Naive B cell (primary cell): ENCODE results near the gene CPSF7. TPM values are rescaled to one million over a fixed set of nuclear protein-coding genes. Genes with fewer than 3 reads are reported as not detected.
"Not testable (repeated sequence)": the region's sequence is repeated elsewhere in the genome, so short reads cannot be mapped to it uniquely, and the experiment has no call there.

Experiments
- ATAC-seq, 2 donors: fragments of 150-1000 bp; cut with Tn5 transposase; 2 replicates each; pipeline ENCODE4 v1.10.0; 2021; ENCODE audit warnings: low read depth in 2 of 2, mild to moderate bottlenecking in 2 of 2, moderate library complexity in 2 of 2
- DNase-seq: peaks from one replicate; pipeline ENCODE4 v3.0.0; 2022
- H3K27ac Mint-ChIP-seq, 6 donors: one replicate each; pipeline ENCODE4 v1.8.0; 2020 to 2022; ENCODE audit warnings: mild to moderate bottlenecking in 6 of 6, mixed read lengths in 6 of 6, moderate library complexity in 5 of 6, inconsistent platforms in 2 of 6
- H3K27me3 Mint-ChIP-seq, 3 donors: one replicate each; pipeline ENCODE4 v1.8.0; 2021 to 2022; ENCODE audit warnings: mixed read lengths in 3 of 3, mild to moderate bottlenecking in 1 of 3
- H3K36me3 Mint-ChIP-seq, 2 donors: one replicate each; pipeline ENCODE4 v1.8.0; 2020 to 2022; ENCODE audit warnings: mixed read lengths in 2 of 2, inconsistent platforms in 1 of 2, mild to moderate bottlenecking in 1 of 2
- H3K4me1 Mint-ChIP-seq, 3 donors: one replicate each; pipeline ENCODE4 v1.8.0; 2020 to 2022; ENCODE audit warnings: mixed read lengths in 3 of 3, inconsistent platforms in 1 of 3, mild to moderate bottlenecking in 1 of 3, moderate library complexity in 1 of 3
- H3K4me3 Mint-ChIP-seq, 8 donors: one replicate each; pipeline ENCODE4 v1.8.0; 2020 to 2022; ENCODE audit warnings: mild to moderate bottlenecking in 8 of 8, mixed read lengths in 8 of 8, moderate library complexity in 8 of 8, inconsistent platforms in 2 of 8
- H3K9me3 Mint-ChIP-seq, 7 donors: one replicate each; pipeline ENCODE4 v1.8.0; 2020 to 2022; ENCODE audit warnings: mixed read lengths in 7 of 7, mild to moderate bottlenecking in 5 of 7, inconsistent platforms in 2 of 7, moderate library complexity in 1 of 7
- polyA plus RNA-seq, 6 donors: library from polyadenylated mRNA; unstranded; fragments of 300-500 nt; fragmentation: Illumina TruSeq; gene quantifications; one replicate each; pipeline ENCODE4 v1.2.3, GENCODE V29; 2021; ENCODE audit warnings: low read depth in 6 of 6

The CPSF7 gene
- polyA plus RNA-seq = 10 to 100 TPM; 26.3 to 43.8 (median 36.6) TPM

- peaks cover 29 to 70% (median 45%) of the 10 kb centered on the region in 3 donors for H3K4me1 Mint-ChIP-seq
- H3K27me3 Mint-ChIP-seq = no peaks in the 10 kb centered on the region
- H3K36me3 Mint-ChIP-seq = peaks cover 0 to 10% of the 10 kb centered on the region in 2 donors
- H3K4me3 Mint-ChIP-seq = peak within 1 kb of the TSS; percentile 93 to 99 (median 98)
- peak within 1 kb of the TSS; percentile 99 to 100 (median 100) for H3K27ac Mint-ChIP-seq
- DNase-seq (peak; percentile 99), ATAC-seq (peak; percentile 85 to 87)
- no peaks in the 10 kb centered on the region for H3K9me3 Mint-ChIP-seq
These were observed at the start of gene CPSF7, which contains the start of gene SDHAF2 for GRCh38 chr11:61429691-61430582. Gene CPSF7 (minus strand): TSS chr11:61429975. CDS start chr11:61429235, 740 bp downstream. Gene SDHAF2 (plus strand): TSS chr11:61430124. CDS start chr11:61430147, 23 bp downstream.

- Mint-ChIP-seq H3K36me3 (peaks cover 6 to 9% of the 10 kb centered on the region in 2 donors), H3K9me3 (no peaks in the 10 kb centered on the region), H3K27me3 (peaks cover 0 to 29% (median 15%) of the 10 kb centered on the region in 3 donors), H3K27ac (no peak overlapping the region), H3K4me1 (peaks cover 5 to 7% (median 7%) of the 10 kb centered on the region in 3 donors), H3K4me3 (peak overlapping the region in 1 of 8 donors; percentile 45)
- DNase-seq = peak; percentile 44
- no peak for ATAC-seq
These were observed 48.0 kb upstream of the CPSF7 start for GRCh38 chr11:61477727-61478148.

- Mint-ChIP-seq H3K36me3 (peaks cover 6 to 9% of the 10 kb centered on the region in 2 donors), H3K4me1 (peaks cover 5 to 7% (median 7%) of the 10 kb centered on the region in 3 donors)
These were observed 47.4 kb upstream of the CPSF7 start for GRCh38 chr11:61477126-61477525.

GRCh38 chr11:61476371-61476770, 46.6 kb upstream of the CPSF7 start:
- ATAC-seq (no peak), DNase-seq (no peak)
- H3K4me3 Mint-ChIP-seq = no peak overlapping the region
- H3K9me3 Mint-ChIP-seq = no peaks in the 10 kb centered on the region
- peaks cover 0 to 16% (median 10%) of the 10 kb centered on the region in 3 donors for H3K27me3 Mint-ChIP-seq
- H3K27ac Mint-ChIP-seq = peak overlapping the region in 1 of 6 donors; percentile 21
- peaks cover 5 to 7% (median 7%) of the 10 kb centered on the region in 3 donors for H3K4me1 Mint-ChIP-seq
- H3K36me3 Mint-ChIP-seq = peaks cover 6 to 9% of the 10 kb centered on the region in 2 donors

More at GRCh38 chr11:61477126-61477525, 47.4 kb upstream of the CPSF7 start:
- no peaks in the 10 kb centered on the region for H3K9me3 Mint-ChIP-seq
- no peak overlapping the region for H3K4me3 Mint-ChIP-seq
- DNase-seq = no peak
- no peak overlapping the region for H3K27ac Mint-ChIP-seq
- H3K27me3 Mint-ChIP-seq = peaks cover 0 to 24% (median 15%) of the 10 kb centered on the region in 3 donors
- ATAC-seq = no peak

GRCh38 chr11:61475433-61475832, 45.7 kb upstream of the CPSF7 start:
- Mint-ChIP-seq H3K4me3 (no peak overlapping the region), H3K27me3 (peaks cover 0 to 7% (median 3%) of the 10 kb centered on the region in 3 donors), H3K27ac (no peak overlapping the region), H3K4me1 (peaks cover 5 to 7% (median 5%) of the 10 kb centered on the region in 3 donors), H3K9me3 (no peaks in the 10 kb centered on the region), H3K36me3 (peaks cover 12 to 15% of the 10 kb centered on the region in 2 donors)
- ATAC-seq (no peak), DNase-seq (no peak)

GRCh38 chr11:61474013-61474643, 44.4 kb upstream of the CPSF7 start:
- H3K4me1 Mint-ChIP-seq = peaks cover 4 to 7% (median 5%) of the 10 kb centered on the region in 3 donors
- H3K27me3 Mint-ChIP-seq = peaks cover 0 to 6% (median 0%) of the 10 kb centered on the region in 3 donors
- H3K27ac Mint-ChIP-seq = peak overlapping the region in 3 of 6 donors; percentile 35 to 59 (median 52)
- DNase-seq (no peak), ATAC-seq (no peak)
- no peak overlapping the region for H3K4me3 Mint-ChIP-seq
- peaks cover 12 to 15% of the 10 kb centered on the region in 2 donors for H3K36me3 Mint-ChIP-seq
- no peaks in the 10 kb centered on the region for H3K9me3 Mint-ChIP-seq

- no peaks in the 10 kb centered on the region for H3K9me3 Mint-ChIP-seq
- H3K36me3 Mint-ChIP-seq = peaks cover 12 to 15% of the 10 kb centered on the region in 2 donors
- peaks cover 4 to 7% (median 5%) of the 10 kb centered on the region in 3 donors for H3K4me1 Mint-ChIP-seq
- peaks cover 0 to 6% (median 0%) of the 10 kb centered on the region in 3 donors for H3K27me3 Mint-ChIP-seq
- peak overlapping the region in 2 of 6 donors; percentile 35 to 52 for H3K27ac Mint-ChIP-seq
- DNase-seq (no peak), ATAC-seq (no peak)
- H3K4me3 Mint-ChIP-seq = no peak overlapping the region
These were observed 43.7 kb upstream of the CPSF7 start for GRCh38 chr11:61473370-61474012.

GRCh38 chr11:61472868-61473267, 43.1 kb upstream of the CPSF7 start:
- DNase-seq (no peak), ATAC-seq (no peak)
- peaks cover under 1 to 6% (median 3%) of the 10 kb centered on the region in 3 donors for H3K4me1 Mint-ChIP-seq
- H3K27ac Mint-ChIP-seq = peak overlapping the region in 1 of 6 donors; percentile 52
- peaks cover 12 to 17% of the 10 kb centered on the region in 2 donors for H3K36me3 Mint-ChIP-seq
- peaks cover 0 to under 1% (median 0%) of the 10 kb centered on the region in 3 donors for H3K27me3 Mint-ChIP-seq
- H3K9me3 Mint-ChIP-seq = no peaks in the 10 kb centered on the region
- no peak overlapping the region for H3K4me3 Mint-ChIP-seq

GRCh38 chr11:61472282-61472681, 42.5 kb upstream of the CPSF7 start:
- DNase-seq (no peak), ATAC-seq (no peak)
- no peak overlapping the region for H3K4me3 Mint-ChIP-seq
- H3K9me3 Mint-ChIP-seq = peaks cover 0 to 3% (median 0%) of the 10 kb centered on the region in 7 donors
- H3K27ac Mint-ChIP-seq = no peak overlapping the region
- H3K27me3 Mint-ChIP-seq = no peaks in the 10 kb centered on the region
- peaks cover 0 to 3% (median 0%) of the 10 kb centered on the region in 3 donors for H3K4me1 Mint-ChIP-seq
- peaks cover 12 to 23% of the 10 kb centered on the region in 2 donors for H3K36me3 Mint-ChIP-seq

- Mint-ChIP-seq H3K4me3 (no peak overlapping the region), H3K27me3 (no peaks in the 10 kb centered on the region), H3K9me3 (peaks cover 0 to 3% (median 0%) of the 10 kb centered on the region in 7 donors), H3K4me1 (peaks cover 0 to 4% (median 3%) of the 10 kb centered on the region in 3 donors), H3K36me3 (peaks cover 6 to 14% of the 10 kb centered on the region in 2 donors), H3K27ac (peak overlapping the region in 1 of 6 donors; percentile 63)
- DNase-seq (no peak), ATAC-seq (no peak)
These were observed 38.2 kb upstream of the CPSF7 start for GRCh38 chr11:61468002-61468401.

- H3K27ac Mint-ChIP-seq, H3K27me3 Mint-ChIP-seq, DNase-seq, H3K4me1 Mint-ChIP-seq, H3K9me3 Mint-ChIP-seq, ATAC-seq, H3K4me3 Mint-ChIP-seq: not testable (repeated sequence)
- H3K36me3 Mint-ChIP-seq = peaks cover 6 to 14% of the 10 kb centered on the region in 2 donors
These were observed 37.8 kb upstream of the CPSF7 start for GRCh38 chr11:61467602-61468001.

GRCh38 chr11:61460986-61461385, 31.2 kb upstream of the CPSF7 start:
- peaks cover 11 to 13% of the 10 kb centered on the region in 2 donors for H3K36me3 Mint-ChIP-seq
- H3K4me3 Mint-ChIP-seq = no peak overlapping the region
- ATAC-seq (no peak), DNase-seq (no peak)
- H3K27ac Mint-ChIP-seq = peak overlapping the region in 1 of 6 donors; percentile 9
- no peaks in the 10 kb centered on the region for H3K9me3 Mint-ChIP-seq
- H3K27me3 Mint-ChIP-seq = no peaks in the 10 kb centered on the region
- peaks cover 5 to 16% (median 7%) of the 10 kb centered on the region in 3 donors for H3K4me1 Mint-ChIP-seq

- ATAC-seq (no peak), DNase-seq (no peak)
- Mint-ChIP-seq H3K4me3 (no peak overlapping the region), H3K9me3 (no peaks in the 10 kb centered on the region), H3K4me1 (peaks cover 7 to 16% (median 9%) of the 10 kb centered on the region in 3 donors), H3K27ac (peak overlapping the region in 1 of 6 donors; percentile 9), H3K36me3 (peaks cover 11 to 13% of the 10 kb centered on the region in 2 donors), H3K27me3 (no peaks in the 10 kb centered on the region)
These were observed 30.7 kb upstream of the CPSF7 start for GRCh38 chr11:61460474-61460881.
